Calu3 (cell line): Measurements from ENCODE around the gene COQ10A. TPM values are rescaled to one million over a fixed set of nuclear protein-coding genes. Genes with fewer than 3 reads are reported as not detected.

Experiments
- BruUV-seq: library from RNA; stranded (reverse); fragments of 400-500 nt; replicated peaks from 2 replicates; lab custom pipeline; 2021; lab: Mats Ljungman, UMichigan
- CTCF ChIA-PET: fragments of 300-600 bp; sonication (Branson Sonifier 250); formaldehyde crosslinking; loops from one replicate; lab custom pipeline; 2022; ENCODE audit warnings: antibody characterized with exemption; lab: Charles Lee
- DNase-seq: peaks from one replicate; pipeline ENCODE4 v3.0.0; 2022
- H3K27ac Mint-ChIP-seq: one replicate; pipeline ENCODE4 v1.8.0; 2022; ENCODE audit warnings: mixed read lengths; ENCODE audit not compliant: unreplicated experiment
- H3K27me3 Mint-ChIP-seq: one replicate; pipeline ENCODE4 v1.8.0; 2022; ENCODE audit warnings: mixed read lengths; ENCODE audit not compliant: unreplicated experiment
- H3K36me3 Mint-ChIP-seq: one replicate; pipeline ENCODE4 v1.8.0; 2022; ENCODE audit warnings: mild to moderate bottlenecking, moderate library complexity, mixed read lengths; ENCODE audit not compliant: insufficient read depth, unreplicated experiment
- H3K4me1 Mint-ChIP-seq: one replicate; pipeline ENCODE4 v1.8.0; 2022; ENCODE audit warnings: mild to moderate bottlenecking, low read depth, mixed read lengths; ENCODE audit not compliant: unreplicated experiment
- H3K4me3 Mint-ChIP-seq: one replicate; pipeline ENCODE4 v1.8.0; 2022; ENCODE audit warnings: mild to moderate bottlenecking, low read depth, moderate library complexity, mixed read lengths; ENCODE audit not compliant: unreplicated experiment
- H3K9me3 Mint-ChIP-seq: one replicate; pipeline ENCODE4 v1.8.0; 2022; ENCODE audit warnings: low read depth, mixed read lengths; ENCODE audit not compliant: unreplicated experiment
- CTCF ChIP-seq: fragments of 200-600 bp; IDR thresholded peaks from one replicate; pipeline ENCODE4 v1.8.0; 2022; ENCODE audit warnings: antibody characterized with exemption; ENCODE audit not compliant: unreplicated experiment
- intact Hi-C: fragments of 100-400 bp; cut with micrococcal nuclease; formaldehyde crosslinking; loops from one replicate; pipeline ENCODE4 v1.10.0; 2022; ENCODE audit not compliant: unreplicated experiment
- total RNA-seq: library from RNA; stranded (reverse); gene quantifications from 2 replicates; pipeline ENCODE4 v1.2.3, GENCODE V29; 2022

The COQ10A gene
- total RNA-seq, 1 experiment from 2014 or later = 11.4 TPM

GRCh38 chr12:56288705-56289387 is 22.1 kb downstream of the COQ10A start:
- BruUV-seq = no TSS peak
- H3K27me3 Mint-ChIP-seq = no peaks in the 10 kb centered on the region
- intact Hi-C loops = no loop called here
- no peaks in the 10 kb centered on the region for H3K9me3 Mint-ChIP-seq
- no peak overlapping the region for H3K4me3 Mint-ChIP-seq
- H3K27ac Mint-ChIP-seq = no peak overlapping the region
- peaks cover 26% of the 10 kb centered on the region for H3K4me1 Mint-ChIP-seq
- peaks cover 50% of the 10 kb centered on the region for H3K36me3 Mint-ChIP-seq
- CTCF ChIA-PET = interaction anchor here (0.6 kb wide), 2 partner anchors 9 to 15 kb away, joined by 3 to 4 read pairs; no protein-coding TSS in a partner anchor
- no peak for DNase-seq
- no peak for TF ChIP-seq CTCF

- Mint-ChIP-seq H3K27me3 (no peaks in the 10 kb centered on the region), H3K36me3 (peaks cover 43% of the 10 kb centered on the region), H3K4me3 (no peak overlapping the region), H3K27ac (no peak overlapping the region), H3K4me1 (peaks cover 28% of the 10 kb centered on the region), H3K9me3 (no peaks in the 10 kb centered on the region)
- BruUV-seq = no TSS peak
- DNase-seq = no peak
- no peak for TF ChIP-seq CTCF
- CTCF ChIA-PET = no interaction called here
- intact Hi-C loops = no loop called here
Measured at GRCh38 chr12:56293795-56294194, 27.1 kb downstream of the COQ10A start.

- no peak for DNase-seq
- TF ChIP-seq CTCF = no peak
- intact Hi-C loops = no loop called here
- Mint-ChIP-seq H3K36me3 (peaks cover 46% of the 10 kb centered on the region), H3K4me1 (peaks cover 32% of the 10 kb centered on the region), H3K4me3 (no peak overlapping the region), H3K27me3 (no peaks in the 10 kb centered on the region), H3K27ac (no peak overlapping the region), H3K9me3 (no peaks in the 10 kb centered on the region)
- CTCF ChIA-PET = no interaction called here
- no TSS peak for BruUV-seq
Measured at GRCh38 chr12:56296295-56296694, 29.6 kb downstream of the COQ10A start.

- H3K4me3 Mint-ChIP-seq = no peak overlapping the region
- no peaks in the 10 kb centered on the region for H3K9me3 Mint-ChIP-seq
- H3K36me3 Mint-ChIP-seq = peaks cover 48% of the 10 kb centered on the region
- peaks cover 36% of the 10 kb centered on the region for H3K4me1 Mint-ChIP-seq
- H3K27ac Mint-ChIP-seq = no peak overlapping the region
- intact Hi-C loops = no loop called here
- DNase-seq = no peak
- no peaks in the 10 kb centered on the region for H3K27me3 Mint-ChIP-seq
- no TSS peak for BruUV-seq
- CTCF ChIA-PET = interaction anchor here (0.6 to 0.7 kb wide), 2 partner anchors 10 to 301 kb away, joined by 3 read pairs; no protein-coding TSS in a partner anchor
- no peak for TF ChIP-seq CTCF
Measured at GRCh38 chr12:56297400-56297799, 30.7 kb downstream of the COQ10A start.
